ENCODE results near the gene STH. TPM values are rescaled to one million over a fixed set of nuclear protein-coding genes. Genes with fewer than 3 reads are reported as not detected.

STH gene
- total and polyA plus RNA-seq, 9 of the 15 experiments (the other 6 are each of a cell fraction or from before 2014, with no cell fraction given) = not detected

DNA sequence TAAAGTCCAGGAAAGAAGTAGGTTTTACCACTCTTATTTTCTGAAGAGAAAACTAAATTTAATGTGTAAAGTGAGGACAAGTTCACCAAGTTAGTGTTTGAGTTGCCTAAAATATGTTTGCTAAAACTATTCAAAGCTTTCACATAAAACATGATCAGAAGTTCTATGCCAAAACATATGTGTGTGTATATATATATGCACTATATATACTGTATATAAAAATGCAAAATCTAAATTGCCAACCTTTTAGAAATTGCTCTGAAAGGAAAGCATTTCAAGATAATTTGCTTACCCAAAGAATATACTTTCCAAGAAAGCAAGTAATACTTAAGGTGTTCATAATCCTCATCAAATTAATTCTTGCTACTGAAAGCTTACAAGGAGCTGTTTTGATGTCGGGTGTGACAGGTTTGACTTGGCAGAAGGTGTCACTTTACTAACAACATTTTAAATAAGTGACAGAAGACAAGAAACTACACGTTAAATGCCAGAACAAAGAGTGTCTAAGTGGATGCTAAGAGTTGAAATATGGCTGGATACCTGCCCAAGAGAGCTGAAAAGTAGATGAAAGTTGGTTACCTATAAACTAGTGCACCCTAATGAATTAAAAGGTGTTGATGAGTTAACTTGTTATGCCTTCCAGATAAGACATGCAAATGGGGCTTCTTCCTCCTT, 32.3 kb upstream of the STH start:
- POLR2A ChIA-PET = no interaction called here
- H3K4me3 ChIP-seq = no peak overlapping the region
- intact Hi-C loops (cut with micrococcal nuclease) = no loop called here
- CTCF ChIA-PET (ENCODE audit: low intra/inter-chr PET ratio) = no interaction called here
- H3K27ac ChIP-seq (ENCODE audit: extremely low read depth, low read depth, low read length) = no peak overlapping the region
- H4K20me1 ChIP-seq (replicated peaks; ENCODE audit: control insufficient read depth, insufficient read depth, low read length) = 0 out of 2 replicates have a peak, but pooled peaks cover 3% of the 10 kb centered on the region
- in situ Hi-C loops (cut with MboI) = no loop called here
- H3K79me2 ChIP-seq (ENCODE audit: control insufficient read depth, insufficient read depth, low read length) = no peaks in the 10 kb centered on the region
- H2AFZ ChIP-seq (ENCODE audit: low read depth, low read length) = no peak overlapping the region
- peaks cover 21 to 35% of the 10 kb centered on the region in 2 experiments for H3K27me3 ChIP-seq (ENCODE audit: control insufficient read depth in 2 of 2, insufficient read depth in 2 of 2, low read length in 2 of 2)
- DNase-seq (ENCODE audit: extremely low read depth in 1 of 4, low spot score in 3 of 4) = no peak
- H3K36me3 ChIP-seq (ENCODE audit: control insufficient read depth, insufficient read depth, low read length) = no peaks in the 10 kb centered on the region
- H3K9ac ChIP-seq (ENCODE audit: insufficient read depth in 1 of 2, low read depth in 2 of 2, low read length in 2 of 2) = no peak overlapping the region
- H3K9me1 ChIP-seq (ENCODE audit: control insufficient read depth, insufficient read depth, low read length) = no peaks in the 10 kb centered on the region
- H3K4me1 ChIP-seq (replicated peaks in 1 of 2; ENCODE audit: control insufficient read depth in 2 of 2, insufficient read depth in 2 of 2, low read length in 2 of 2) = peaks cover 0 to 1% of the 10 kb centered on the region in 2 experiments; a peak in 4 of 5 replicates
- H3K9me3 ChIP-seq (replicated peaks; ENCODE audit: control insufficient read depth, insufficient read depth, low read depth, low read length) = no peaks in the 10 kb centered on the region
- no TSS peak for BruUV-seq (replicated peaks)
- FAIRE-seq = no peak
- TF ChIP-seq KDM5B (IDR thresholded peaks at IDR 0.05; ENCODE audit: insufficient replicate concordance, low read depth, low read length) (no peak), NRF1 (conservative IDR thresholded peaks at IDR 0.05 in 1 of 2, IDR thresholded peaks at IDR 0.05 in 1 of 2) (no peak), SRF (CRISPR knock-in tag; IDR thresholded peaks at IDR 0.05) (no peak), ZSCAN29 (IDR thresholded peaks at IDR 0.05) (no peak), FOSL1 (tag; conservative IDR thresholded peaks at IDR 0.05) (no peak), MEF2A (IDR thresholded peaks at IDR 0.05; ENCODE audit: control insufficient read depth, low read depth, low read length) (no peak), SUPT5H (IDR thresholded peaks at IDR 0.05) (no peak), NCOA2 (IDR thresholded peaks at IDR 0.05; ENCODE audit: partially characterized antibody in 2 of 2) (no peak)
- TF ChIP-seq, protein P1, sequence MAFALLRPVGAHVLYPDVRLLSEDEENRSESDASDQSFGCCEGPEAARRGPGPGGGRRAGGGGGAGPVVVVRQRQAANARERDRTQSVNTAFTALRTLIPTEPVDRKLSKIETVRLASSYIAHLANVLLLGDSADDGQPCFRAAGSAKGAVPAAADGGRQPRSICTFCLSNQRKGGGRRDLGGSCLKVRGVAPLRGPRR (CRISPR knock-in tag; IDR thresholded peaks at IDR 0.05) = no peak
- TF ChIP-seq, protein P2, sequence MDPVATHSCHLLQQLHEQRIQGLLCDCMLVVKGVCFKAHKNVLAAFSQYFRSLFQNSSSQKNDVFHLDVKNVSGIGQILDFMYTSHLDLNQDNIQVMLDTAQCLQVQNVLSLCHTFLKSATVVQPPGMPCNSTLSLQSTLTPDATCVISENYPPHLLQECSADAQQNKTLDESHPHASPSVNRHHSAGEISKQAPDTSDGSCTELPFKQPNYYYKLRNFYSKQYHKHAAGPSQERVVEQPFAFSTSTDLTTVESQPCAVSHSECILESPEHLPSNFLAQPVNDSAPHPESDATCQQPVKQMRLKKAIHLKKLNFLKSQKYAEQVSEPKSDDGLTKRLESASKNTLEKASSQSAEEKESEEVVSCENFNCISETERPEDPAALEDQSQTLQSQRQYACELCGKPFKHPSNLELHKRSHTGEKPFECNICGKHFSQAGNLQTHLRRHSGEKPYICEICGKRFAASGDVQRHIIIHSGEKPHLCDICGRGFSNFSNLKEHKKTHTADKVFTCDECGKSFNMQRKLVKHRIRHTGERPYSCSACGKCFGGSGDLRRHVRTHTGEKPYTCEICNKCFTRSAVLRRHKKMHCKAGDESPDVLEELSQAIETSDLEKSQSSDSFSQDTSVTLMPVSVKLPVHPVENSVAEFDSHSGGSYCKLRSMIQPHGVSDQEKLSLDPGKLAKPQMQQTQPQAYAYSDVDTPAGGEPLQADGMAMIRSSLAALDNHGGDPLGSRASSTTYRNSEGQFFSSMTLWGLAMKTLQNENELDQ (CRISPR knock-in tag; IDR thresholded peaks at IDR 0.05; ENCODE audit: borderline replicate concordance) = no peak
- 3% methylated on average over 2 of the region's 2 CpGs for WGBS (ENCODE audit: insufficient coverage, low coverage, missing lambda C conversion rate)
- no peak overlapping the region for H3K4me2 ChIP-seq (ENCODE audit: insufficient read depth, low read length)
- no peak for ATAC-seq

Measured in K562 (cell line).